Activated gamma-delta T cell treated with Interleukin-2 at 50 U/mL for 16 hours (primary cell): Measurements from ENCODE around the gene PLTP.
"Not testable (repeated sequence)": the region's sequence is repeated elsewhere in the genome, so short reads cannot be mapped to it uniquely, and the experiment has no call there.

Experiments used
- DNase-seq: peaks from one replicate; pipeline ENCODE4 v3.0.0-alpha.2; 2020

The PLTP gene

DNA sequence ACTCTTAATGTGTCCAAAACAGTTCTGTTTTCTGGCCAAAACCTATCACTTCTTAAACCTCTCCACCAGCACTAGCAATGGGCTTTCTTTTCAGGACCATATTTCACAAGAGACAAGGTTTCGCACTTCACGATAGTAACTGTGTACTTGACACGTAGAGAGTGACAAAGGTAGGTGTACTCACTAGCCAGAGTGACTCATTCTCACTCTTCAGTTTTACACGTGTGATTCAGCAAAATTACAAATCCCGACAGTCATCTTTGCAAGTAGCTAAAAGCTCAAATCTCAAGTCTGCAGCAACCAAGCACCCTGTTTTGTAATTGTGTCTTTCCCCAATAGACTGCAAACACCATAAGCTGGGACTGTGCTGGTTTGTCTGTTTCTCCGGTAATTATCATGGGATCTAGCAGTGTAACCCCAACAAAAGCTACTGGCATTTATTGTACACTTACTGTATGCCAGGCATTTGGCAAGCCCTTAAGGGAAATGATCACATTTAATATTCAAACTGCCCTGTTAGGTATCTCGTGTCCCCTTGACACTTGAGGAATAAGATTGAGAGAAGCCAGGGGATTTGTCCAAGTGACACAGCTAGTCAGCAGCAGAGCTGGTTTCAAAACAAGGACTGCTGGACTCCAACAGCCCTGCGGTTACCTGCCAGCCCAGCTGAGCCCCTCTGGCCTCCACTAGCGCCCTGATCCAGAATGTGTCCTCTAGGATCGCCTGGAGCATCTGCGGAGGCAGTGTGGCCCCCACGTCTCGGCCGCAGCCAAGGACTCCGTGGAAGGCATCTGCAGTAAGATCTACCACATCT is 32.4 kb upstream of the PLTP start:
- no peak for DNase-seq

DNA sequence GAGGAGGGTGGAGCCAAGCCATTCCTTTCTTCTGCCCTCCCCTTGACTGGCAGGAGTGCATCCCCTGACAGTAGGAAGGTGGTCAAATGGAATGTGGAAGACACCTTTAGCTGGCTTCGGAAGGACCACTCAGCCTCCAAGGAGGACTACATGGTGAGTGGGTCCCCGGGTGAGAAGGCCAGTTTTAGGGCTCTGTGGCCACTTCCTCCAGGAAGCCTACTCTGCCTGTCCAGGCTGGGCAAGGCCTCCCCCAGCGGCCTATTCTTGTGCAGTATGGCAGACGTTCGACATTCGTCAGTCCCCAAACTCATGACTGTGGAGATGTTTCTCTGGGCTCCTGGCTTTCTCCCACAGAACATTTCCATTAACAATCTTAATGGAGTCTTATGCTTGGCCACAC is 31.7 kb upstream of the PLTP start:
- DNase-seq = no peak

DNA sequence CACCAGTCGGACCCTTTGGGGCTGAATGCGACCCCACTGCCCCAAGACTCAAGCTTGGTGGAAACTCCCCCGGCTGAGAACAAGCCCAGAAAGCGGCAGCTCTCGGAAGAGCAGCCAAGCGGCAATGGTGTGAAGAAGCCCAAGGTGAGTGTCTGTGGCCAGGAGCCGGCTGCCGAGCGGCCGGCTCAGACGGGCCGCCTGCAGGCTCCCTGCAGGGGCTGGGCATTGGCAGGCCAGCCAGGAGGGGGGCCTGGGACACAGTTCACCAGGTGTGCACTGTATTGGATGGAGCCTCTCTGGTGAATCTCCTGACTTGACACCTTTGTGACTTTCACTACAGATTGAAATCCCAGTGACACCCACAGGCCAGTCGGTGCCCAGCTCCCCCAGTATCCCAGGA is 28.5 kb upstream of the PLTP start:
- DNase-seq = no peak

DNA sequence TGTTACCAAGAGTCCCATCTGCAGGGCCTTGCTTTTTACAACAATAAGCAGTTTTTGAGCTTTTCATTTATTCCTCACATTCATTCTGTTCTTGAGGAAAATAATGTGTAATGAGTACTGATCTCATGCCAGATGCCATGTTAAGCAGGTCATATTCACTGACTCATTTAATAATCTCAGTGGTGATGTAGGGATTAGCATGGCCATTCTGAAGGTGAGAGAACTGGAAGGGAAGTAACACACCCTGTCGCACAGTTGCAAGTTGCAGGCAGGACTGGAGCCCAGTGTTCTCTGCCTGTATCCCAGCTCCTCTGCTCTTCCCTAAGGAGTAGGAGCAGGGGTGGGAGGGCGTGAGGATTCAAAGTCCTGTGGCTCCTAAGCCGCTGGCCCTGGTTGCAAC is 28.1 kb upstream of the PLTP start:
- no peak for DNase-seq

DNA sequence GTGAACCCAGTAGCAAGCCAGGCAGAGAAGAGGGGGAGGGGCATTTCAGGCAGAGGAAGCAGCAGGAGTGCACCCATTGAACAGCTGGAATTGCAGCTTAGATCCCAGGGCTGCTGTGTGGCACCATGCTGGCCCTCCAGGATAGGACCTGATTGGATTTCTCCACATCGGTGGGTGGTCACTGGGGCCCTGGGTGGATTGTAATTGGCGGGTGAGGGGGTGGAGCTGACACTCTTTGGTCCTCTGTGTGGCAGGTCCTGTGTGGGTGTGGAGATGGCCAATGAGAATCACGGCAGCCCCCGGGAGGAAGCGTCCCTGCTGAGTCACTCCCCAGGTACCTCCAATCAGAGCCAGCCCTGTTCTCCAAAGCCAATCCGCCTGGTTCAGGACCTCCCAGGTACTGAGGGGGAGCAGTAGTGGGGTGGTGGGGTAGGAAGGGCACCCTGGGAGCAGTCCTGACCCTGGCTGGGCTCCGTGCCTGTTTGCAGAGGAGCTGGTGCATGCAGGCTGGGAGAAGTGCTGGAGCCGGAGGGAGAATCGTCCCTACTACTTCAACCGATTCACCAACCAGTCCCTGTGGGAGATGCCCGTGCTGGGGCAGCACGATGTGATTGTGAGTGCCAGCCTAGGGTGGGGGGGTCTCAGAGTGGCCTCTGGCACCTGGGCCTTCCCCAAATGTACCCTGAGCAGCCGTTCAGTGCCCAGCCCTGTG is 26.9 kb upstream of the PLTP start:
- DNase-seq = no peak

GRCh38 chr20:45937765-45938164 is 25.8 kb upstream of the PLTP start:
- no peak for DNase-seq

- DNase-seq = no peak
Observed at GRCh38 chr20:45935416-45936046, 23.6 kb upstream of the PLTP start.

DNA sequence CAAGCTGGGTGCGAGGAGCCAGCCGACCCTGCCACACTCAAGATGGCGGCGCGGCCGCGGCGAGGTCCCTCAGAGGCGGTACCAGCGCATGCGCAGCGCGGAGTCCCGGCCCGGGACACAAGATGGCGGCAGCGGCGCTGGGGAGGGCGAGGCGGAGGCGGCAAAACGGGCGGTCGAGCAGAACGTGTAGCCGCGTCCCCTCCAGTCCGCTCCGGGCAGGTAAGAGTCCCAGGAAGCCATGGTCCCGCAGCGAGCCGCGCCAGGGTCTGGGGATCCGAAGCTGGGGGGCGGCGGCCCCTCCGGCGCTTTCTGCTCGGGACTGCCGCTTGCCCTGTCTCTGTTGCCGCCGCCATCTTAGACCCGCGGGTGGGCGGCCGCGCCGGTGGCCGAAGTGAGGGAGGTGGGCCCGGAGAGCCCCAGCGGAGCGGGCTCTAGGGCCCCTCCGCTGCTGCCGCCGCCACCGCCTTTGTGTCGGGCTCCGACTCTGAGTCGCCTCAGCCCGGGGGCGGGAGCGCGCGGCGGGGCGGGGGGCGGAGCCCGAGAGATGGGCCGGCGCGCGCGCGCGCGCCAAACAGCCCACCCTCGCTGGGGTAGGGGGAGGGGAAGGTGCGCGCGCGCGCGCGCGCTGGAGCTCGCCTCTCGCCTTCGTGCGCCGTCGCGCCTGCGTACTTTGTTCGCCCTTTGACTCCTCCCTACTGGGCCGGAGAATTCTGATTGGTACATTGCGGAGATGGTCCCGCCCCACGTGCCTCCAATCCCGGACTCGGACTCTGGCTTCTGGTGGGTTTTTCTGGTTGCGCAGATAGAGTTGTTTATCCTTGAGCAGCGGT is 22.8 kb upstream of the PLTP start, which contains the start of gene PCIF1:
Gene PCIF1, plus strand, starts transcription at position 98 of the 830 bp plus-strand sequence. CDS start 4,317 bp downstream, outside the sequence.
- peak; percentile 98 for DNase-seq

GRCh38 chr20:45934046-45934585 is 22.2 kb upstream of the PLTP start:
- peak; percentile 50 for DNase-seq

GRCh38 chr20:45933266-45934045 is 21.5 kb upstream of the PLTP start:
- DNase-seq = peak; percentile 46

DNA sequence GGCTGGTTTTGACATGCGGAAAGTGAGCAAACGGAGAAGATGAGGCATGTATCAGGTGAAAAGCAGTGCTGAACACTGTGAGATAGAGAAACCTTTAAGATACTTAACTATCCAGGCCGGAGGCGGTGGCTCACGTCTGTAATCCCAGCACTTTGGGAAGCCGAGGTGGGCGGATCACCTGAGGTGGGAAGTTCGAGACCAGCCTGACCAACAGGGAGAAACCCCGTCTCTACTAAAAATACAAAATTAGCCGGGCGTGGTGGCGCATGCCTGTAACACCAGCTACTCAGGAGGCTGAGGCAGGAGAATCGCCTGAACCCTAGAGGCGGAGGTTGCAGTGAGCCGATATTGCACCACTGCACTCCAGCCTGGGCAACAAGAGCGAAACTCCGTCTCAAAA is 19.7 kb upstream of the PLTP start:
- not testable (repeated sequence) for DNase-seq

- DNase-seq = no peak
Observed at GRCh38 chr20:45927071-45927878, 15.3 kb upstream of the PLTP start.

DNA sequence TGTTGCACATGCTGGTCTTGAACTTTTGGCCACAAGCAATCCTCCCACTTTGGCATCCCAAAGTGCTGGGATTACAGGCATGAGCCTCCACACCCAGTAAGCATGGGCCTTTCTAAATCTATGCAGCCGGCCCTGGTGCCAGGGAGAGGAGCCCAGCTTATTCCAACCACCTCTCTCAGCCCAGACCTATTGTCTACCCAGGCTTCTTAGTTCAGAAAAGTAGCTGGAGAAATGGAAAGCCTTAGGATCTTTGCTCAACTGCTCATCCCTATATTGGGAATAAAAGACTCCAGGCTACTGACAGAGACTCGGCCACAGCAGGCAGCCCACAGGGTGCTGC is 14.7 kb upstream of the PLTP start:
- no peak for DNase-seq

GRCh38 chr20:45925821-45926506 is 14.0 kb upstream of the PLTP start:
- no peak for DNase-seq

- no peak for DNase-seq
Observed at GRCh38 chr20:45924391-45925261, 12.7 kb upstream of the PLTP start.

GRCh38 chr20:45921337-45922189 is 9.6 kb upstream of the PLTP start:
- DNase-seq = no peak

DNA sequence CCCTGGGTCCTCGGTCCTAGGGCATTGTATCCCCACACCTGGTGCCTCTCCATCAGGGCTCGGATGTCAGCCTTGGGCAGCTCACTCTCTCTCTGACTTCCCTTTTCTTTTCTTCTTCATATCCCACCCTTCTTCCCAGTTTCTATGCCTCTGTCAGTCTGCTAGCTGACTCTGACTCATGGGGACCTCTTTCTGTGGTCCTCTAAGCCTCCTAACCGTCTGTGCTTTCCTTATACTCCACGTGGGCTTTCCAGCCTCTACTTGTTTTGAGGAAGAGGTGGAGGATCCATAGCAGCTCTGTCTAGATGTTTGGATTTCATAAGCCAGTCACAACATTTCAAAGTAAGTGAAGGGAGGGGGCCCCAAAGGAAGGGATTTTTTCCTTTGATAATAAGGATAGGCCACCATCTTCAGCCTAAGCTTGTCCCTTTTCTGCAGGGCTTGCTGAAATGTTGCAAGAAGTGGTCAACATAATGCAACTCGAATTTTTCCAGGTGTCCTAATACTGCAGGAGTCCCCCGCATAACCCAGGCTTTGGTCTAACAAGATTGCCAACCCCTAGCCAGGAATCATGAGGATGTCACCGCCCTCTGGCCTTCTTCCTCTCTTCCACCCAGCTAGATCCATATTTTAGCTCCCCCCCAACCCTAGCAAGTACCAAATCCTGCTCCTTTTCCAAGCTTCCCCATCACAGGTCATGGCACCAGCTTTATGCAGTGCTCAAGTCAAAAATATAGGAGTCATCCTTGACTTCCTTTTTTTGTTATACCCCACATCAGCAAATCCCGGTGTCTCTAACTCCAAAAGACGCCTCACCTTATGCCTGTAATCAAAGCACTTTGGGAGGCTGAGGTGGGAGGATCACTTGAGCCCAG is 8.7 kb upstream of the PLTP start:
- no peak for DNase-seq
